Activated B cell treated with CpG ODN at 0.5 μM for 24 hours (primary cell): ENCODE data around the gene EPHA1. TPM values are rescaled to one million over a fixed set of nuclear protein-coding genes. Genes with fewer than 3 reads are reported as not detected.

ENCODE experiments used
- ATAC-seq: fragments of 200-7000 bp; cut with Tn5 transposase; one replicate; pipeline ENCODE4 v1.10.0; 2021; ENCODE audit warnings: low read depth, mild to moderate bottlenecking, moderate library complexity
- CTCF ChIA-PET: fragments of 350-600 bp; sonication (Branson Sonifier 250); formaldehyde crosslinking; loops from one replicate; lab custom pipeline; 2021; ENCODE audit warnings: antibody characterized with exemption; lab: Charles Lee
- POLR2A ChIA-PET: fragments of 350-600 bp; sonication (Branson Sonifier 250); formaldehyde crosslinking; loops from one replicate; lab custom pipeline; 2021; ENCODE audit warnings: antibody characterized with exemption; lab: Charles Lee
- DNase-seq: peaks from one replicate; pipeline ENCODE4 v3.0.0; 2022
- H3K27ac Mint-ChIP-seq: one replicate; pipeline ENCODE4 v1.8.0; 2020; ENCODE audit warnings: mixed read lengths
- H3K27me3 Mint-ChIP-seq: one replicate; pipeline ENCODE4 v1.8.0; 2021; ENCODE audit warnings: mixed read lengths
- H3K36me3 Mint-ChIP-seq: one replicate; pipeline ENCODE4 v1.8.0; 2021; ENCODE audit warnings: low read depth, mixed read lengths
- H3K4me1 Mint-ChIP-seq: one replicate; pipeline ENCODE4 v1.8.0; 2021; ENCODE audit warnings: mixed read lengths
- H3K4me3 Mint-ChIP-seq: one replicate; pipeline ENCODE4 v1.8.0; 2020; ENCODE audit warnings: mild to moderate bottlenecking, mixed read lengths
- H3K9me3 Mint-ChIP-seq: one replicate; pipeline ENCODE4 v1.8.0; 2020; ENCODE audit warnings: mixed read lengths
- CTCF ChIP-seq: fragments of 200-600 bp; IDR thresholded peaks from one replicate; pipeline ENCODE4 v1.8.0; 2022; ENCODE audit warnings: antibody characterized with exemption, mild to moderate bottlenecking
- intact Hi-C: fragments of 100-400 bp; cut with micrococcal nuclease; formaldehyde crosslinking; loops from one replicate; pipeline ENCODE4 v1.15.1; 2024
- total RNA-seq: library from RNA; stranded (reverse); gene quantifications from 2 replicates; pipeline ENCODE4 v1.2.3, GENCODE V29; 2022

EPHA1 gene
- total RNA-seq, 1 donor from 2014 or later, result not detected

GRCh38 chr7:143410521-143411004 lies 1.9 kb upstream of the EPHA1 start:
- Mint-ChIP-seq H3K27ac (no peak overlapping the region), H3K36me3 (no peaks in the 10 kb centered on the region), H3K4me1 (peaks cover 29% of the 10 kb centered on the region), H3K9me3 (no peaks in the 10 kb centered on the region), H3K4me3 (no peak overlapping the region), H3K27me3 (peaks cover 43% of the 10 kb centered on the region)
- ATAC-seq, result no peak
- ChIA-PET POLR2A (interaction anchor here (0.6 kb wide), 1 partner anchor 407 kb away, joined by 3 read pairs; no protein-coding TSS in a partner anchor), CTCF (interaction anchor here (3.4 kb wide), 1 partner anchor 170 kb away, joined by 19 read pairs; no protein-coding TSS in a partner anchor)
- no peak for TF ChIP-seq CTCF
- intact Hi-C loops, result no loop called here
- no peak for DNase-seq

- H3K4me1 Mint-ChIP-seq, result peaks cover 29% of the 10 kb centered on the region
- peak overlapping the region; percentile 38 for H3K4me3 Mint-ChIP-seq
- no peak for TF ChIP-seq CTCF
- peaks cover 33% of the 10 kb centered on the region for H3K27me3 Mint-ChIP-seq
- ChIA-PET CTCF (interaction anchor here (2.5 to 3.4 kb wide), 2 partner anchors 8 to 168 kb away, joined by 9 to 19 read pairs; no protein-coding TSS in a partner anchor), POLR2A (interaction anchor here (0.9 kb wide), 1 partner anchor 28 kb away, joined by 6 read pairs; no protein-coding TSS in a partner anchor)
- H3K27ac Mint-ChIP-seq, result no peak overlapping the region
- ATAC-seq, result no peak
- intact Hi-C loops, result loop anchor here (2.0 to 5.0 kb wide), 3 partner anchors 27 to 167 kb away; partner anchors contain the start of gene ZYX
- no peaks in the 10 kb centered on the region for H3K36me3 Mint-ChIP-seq
- no peak for DNase-seq
- H3K9me3 Mint-ChIP-seq, result no peaks in the 10 kb centered on the region
These were observed 387 bp downstream of the EPHA1 start for GRCh38 chr7:143408252-143408685.

- H3K27ac Mint-ChIP-seq, result no peak overlapping the region
- DNase-seq (no peak), ATAC-seq (peak; percentile 19)
- no peaks in the 10 kb centered on the region for H3K36me3 Mint-ChIP-seq
- CTCF ChIA-PET, result interaction anchor here (2.5 to 3.4 kb wide), 3 partner anchors 9 to 167 kb away, joined by 9 to 19 read pairs (median 11); partner anchors contain the start of gene ZYX
- TF ChIP-seq CTCF, result no peak
- no peaks in the 10 kb centered on the region for H3K9me3 Mint-ChIP-seq
- no peak overlapping the region for H3K4me3 Mint-ChIP-seq
- intact Hi-C loops, result loop anchor here (2.0 to 5.0 kb wide), 3 partner anchors 27 to 167 kb away; partner anchors contain the start of gene ZYX
- peaks cover 29% of the 10 kb centered on the region for H3K4me1 Mint-ChIP-seq
- H3K27me3 Mint-ChIP-seq, result peaks cover 27% of the 10 kb centered on the region
- POLR2A ChIA-PET, result interaction anchor here (0.6 to 0.9 kb wide), 3 partner anchors 8 to 136 kb away, joined by 3 to 6 read pairs (median 3); no protein-coding TSS in a partner anchor
These were observed 1.1 kb downstream of the EPHA1 start for GRCh38 chr7:143407287-143408251.

GRCh38 chr7:143406002-143406357 lies 2.7 kb downstream of the EPHA1 start:
- POLR2A ChIA-PET, result no interaction called here
- CTCF ChIA-PET, result interaction anchor here (0.8 to 3.0 kb wide), 4 partner anchors 9 to 165 kb away, joined by 3 to 11 read pairs (median 3); partner anchors contain the start of gene ZYX
- intact Hi-C loops, result loop anchor here (5.0 kb wide), 1 partner anchor 79 kb away; no protein-coding TSS in a partner anchor
- TF ChIP-seq CTCF, result no peak
- Mint-ChIP-seq H3K27me3 (peaks cover 15% of the 10 kb centered on the region), H3K27ac (no peak overlapping the region), H3K36me3 (no peaks in the 10 kb centered on the region), H3K9me3 (no peaks in the 10 kb centered on the region), H3K4me1 (peaks cover 29% of the 10 kb centered on the region), H3K4me3 (no peak overlapping the region)
- ATAC-seq, result no peak
- no peak for DNase-seq
